NCI-H1092 treated with DMSO at 0.1 percent for 48 hours (cell line): ENCODE results near the gene AAGAB.

ENCODE experiments used
- DNase-seq: peaks from one replicate; lab custom pipeline; 2025; lab: John Stamatoyannopoulos, UW

The AAGAB gene

DNA sequence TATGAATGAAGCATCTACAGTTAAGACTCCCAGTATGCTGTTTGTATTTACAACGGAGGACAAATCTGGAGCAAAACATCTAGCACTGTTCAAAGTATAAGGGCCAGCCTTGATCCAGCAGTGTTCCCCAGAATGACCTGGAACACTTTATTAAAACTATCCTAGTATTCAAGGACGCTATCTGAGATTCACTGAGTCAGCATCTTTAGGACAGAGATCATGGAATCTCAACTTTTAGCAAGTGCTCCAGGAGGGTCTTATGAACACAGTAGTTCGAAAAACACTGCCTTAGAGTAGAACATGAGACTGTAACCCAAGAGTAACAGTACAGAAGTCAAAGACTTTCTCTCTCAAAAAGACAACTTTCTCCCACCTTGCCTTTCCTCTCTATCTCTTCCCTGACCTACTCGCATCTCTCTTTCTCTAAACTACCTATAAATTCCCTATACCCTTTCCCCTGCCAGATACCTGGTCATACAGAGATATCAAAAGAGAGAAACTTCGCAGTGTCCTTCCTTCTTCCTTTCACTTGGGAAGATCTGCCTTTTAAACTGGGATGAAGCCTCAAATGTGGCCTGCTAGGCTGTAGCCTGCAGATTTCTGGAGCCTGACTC is 43.8 kb downstream of the AAGAB start:
- no peak for DNase-seq

- DNase-seq: no peak
Measured at GRCh38 chr15:67208396-67208795, 46.1 kb downstream of the AAGAB start.

DNA sequence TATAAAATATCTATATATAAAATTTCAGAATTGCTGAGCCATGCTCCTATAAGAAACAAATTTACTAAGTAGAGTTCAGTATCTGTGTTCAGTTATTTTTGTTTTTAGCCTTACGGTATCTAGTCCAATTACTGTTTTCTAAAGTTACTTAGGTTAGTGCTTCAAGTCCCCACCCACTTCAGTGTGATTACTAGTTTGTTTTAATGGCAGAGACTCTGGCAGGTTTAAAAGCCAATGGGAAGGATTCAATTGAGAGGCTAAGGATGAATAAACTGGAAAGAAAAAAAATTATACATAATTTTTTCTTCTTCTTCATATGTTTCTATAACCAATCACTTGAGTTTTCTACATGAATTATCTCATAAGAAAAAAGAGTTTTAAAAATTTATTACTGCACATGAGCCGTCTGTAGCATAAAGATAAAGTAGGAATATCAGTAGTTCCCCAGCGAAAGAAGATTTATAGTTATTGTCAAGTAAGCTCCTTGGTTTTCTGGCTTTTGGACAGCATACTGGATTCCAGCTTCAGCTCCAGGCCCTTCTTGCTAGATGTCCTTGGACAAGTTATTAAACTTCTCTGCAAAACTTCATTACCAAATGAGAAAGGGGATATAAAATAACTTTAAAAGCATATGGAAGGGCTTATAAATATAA is 46.8 kb downstream of the AAGAB start:
- DNase-seq: no peak

DNA sequence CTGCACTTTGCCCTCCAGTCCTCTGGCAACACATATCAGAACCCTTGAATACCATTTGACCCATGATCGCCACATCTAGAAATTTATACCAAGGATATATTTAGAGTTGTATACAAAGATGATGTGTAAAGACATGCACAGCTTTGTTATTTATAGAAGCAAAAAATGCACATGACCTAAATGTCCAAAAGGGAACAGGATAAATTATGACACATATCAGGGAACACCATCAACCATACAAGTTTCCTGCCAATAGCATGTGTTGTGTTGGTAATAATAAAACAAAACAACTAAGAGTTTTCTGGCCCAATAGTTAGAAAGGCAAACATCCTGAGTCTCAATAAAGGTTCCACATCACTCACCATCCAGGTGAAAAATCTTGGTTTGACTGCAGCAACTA is 51.5 kb downstream of the AAGAB start:
- DNase-seq: no peak

DNA sequence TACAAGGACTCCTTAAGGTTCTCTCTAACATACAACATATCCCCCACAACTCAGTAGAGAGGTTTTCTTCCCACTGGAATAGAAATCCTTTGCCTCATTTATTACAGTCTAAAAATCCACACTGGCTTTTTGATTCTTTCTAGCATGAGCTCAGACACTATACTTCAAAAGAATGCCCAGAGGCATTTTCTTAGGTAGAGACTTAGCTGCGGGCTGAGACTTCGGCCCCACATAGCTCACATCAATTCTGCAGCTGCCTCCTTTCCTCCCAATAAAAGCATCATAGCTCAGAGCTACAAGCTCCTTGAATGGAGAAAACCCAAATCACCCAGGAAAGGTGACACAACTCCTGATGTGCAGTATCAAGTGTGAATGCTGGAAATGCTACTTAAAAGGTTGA is 52.4 kb downstream of the AAGAB start:
- no peak for DNase-seq

GRCh38 chr15:67201136-67201535 is 53.3 kb downstream of the AAGAB start:
- DNase-seq: no peak

DNA sequence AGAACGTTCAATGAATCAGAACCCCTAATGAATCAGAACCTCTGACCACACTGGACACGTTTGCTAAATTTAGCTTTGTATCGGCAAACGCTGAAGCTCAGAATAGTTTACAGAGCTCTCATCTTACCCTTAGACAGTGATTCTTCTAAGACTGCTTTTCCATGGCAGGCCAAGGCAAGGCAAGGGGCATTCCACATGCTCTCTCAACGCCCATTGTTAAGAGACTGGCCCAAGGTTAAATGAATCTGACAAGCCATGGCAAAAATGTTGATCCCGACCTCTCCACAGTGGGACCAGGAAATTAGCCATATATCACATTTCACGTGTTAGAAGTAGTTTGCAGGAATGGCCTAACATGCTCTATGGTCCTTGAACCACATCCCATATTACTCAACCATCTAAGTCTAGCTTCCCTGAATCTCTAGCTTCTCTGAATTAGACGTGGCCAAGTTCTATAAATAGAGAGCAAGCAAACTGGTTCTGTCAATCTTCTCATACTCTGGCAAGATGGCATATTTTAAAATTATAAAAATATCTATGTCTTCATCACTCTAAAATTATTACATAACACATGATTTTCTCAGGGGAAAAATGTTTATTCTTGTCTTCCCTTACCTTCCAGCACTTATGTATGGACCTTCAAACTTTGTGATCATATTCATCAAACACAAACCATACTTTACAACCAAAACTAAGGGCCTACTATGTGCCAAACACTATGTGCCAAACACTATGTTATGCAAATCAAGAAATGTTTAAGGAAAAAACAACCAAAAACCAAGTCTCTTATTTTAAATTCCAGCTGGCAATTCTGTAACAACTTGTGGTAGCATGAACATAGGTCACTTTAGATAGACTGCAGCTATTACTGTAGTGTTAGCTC is 54.3 kb downstream of the AAGAB start:
- no peak for DNase-seq

- no peak for DNase-seq
Measured at GRCh38 chr15:67199391-67199790, 55.1 kb downstream of the AAGAB start.

DNA sequence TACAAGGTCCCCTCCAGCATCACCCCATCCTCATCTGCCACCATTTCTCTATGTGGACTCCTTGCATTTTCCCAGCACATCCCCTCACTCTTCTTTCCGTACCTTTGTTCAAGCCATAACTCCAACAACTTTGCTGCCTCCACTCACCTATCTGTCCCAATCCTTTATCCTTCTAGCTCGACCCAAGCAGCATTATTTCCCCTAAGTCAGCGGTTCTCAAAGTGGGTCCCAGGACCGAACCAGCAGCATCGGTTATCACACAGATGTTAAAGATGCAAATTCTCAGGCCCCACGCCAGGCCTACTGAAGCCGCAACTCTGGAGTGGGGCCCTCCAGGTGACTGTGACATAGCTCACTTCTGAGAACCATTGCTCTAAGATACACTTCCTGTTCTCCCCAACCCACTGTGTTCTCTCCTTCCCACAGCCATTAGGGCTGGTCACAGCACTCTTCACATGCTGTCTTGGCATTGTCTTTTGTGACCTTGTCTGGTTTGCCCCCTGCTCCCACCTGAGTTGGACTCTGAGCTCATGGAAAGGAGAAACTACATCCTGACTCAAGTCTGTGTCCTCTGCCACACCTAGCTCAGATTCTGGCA is 56.2 kb downstream of the AAGAB start:
- no peak for DNase-seq

DNA sequence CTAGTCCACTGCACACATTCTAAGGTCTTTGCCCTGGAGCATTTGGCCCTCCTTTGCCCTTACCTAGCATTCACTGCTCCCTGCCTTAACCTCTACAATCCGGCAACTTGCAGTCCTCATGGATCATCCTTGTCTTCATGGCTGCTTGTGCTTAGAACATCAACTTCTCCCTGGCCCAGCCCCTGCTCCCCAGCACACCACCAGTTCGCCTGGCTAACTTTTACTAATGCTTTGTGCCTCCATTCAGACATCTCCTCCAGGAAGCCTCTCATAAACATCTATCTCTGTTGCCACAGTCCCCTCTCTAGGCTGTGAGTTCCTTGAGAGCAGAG is 57.1 kb downstream of the AAGAB start:
- no peak for DNase-seq

DNA sequence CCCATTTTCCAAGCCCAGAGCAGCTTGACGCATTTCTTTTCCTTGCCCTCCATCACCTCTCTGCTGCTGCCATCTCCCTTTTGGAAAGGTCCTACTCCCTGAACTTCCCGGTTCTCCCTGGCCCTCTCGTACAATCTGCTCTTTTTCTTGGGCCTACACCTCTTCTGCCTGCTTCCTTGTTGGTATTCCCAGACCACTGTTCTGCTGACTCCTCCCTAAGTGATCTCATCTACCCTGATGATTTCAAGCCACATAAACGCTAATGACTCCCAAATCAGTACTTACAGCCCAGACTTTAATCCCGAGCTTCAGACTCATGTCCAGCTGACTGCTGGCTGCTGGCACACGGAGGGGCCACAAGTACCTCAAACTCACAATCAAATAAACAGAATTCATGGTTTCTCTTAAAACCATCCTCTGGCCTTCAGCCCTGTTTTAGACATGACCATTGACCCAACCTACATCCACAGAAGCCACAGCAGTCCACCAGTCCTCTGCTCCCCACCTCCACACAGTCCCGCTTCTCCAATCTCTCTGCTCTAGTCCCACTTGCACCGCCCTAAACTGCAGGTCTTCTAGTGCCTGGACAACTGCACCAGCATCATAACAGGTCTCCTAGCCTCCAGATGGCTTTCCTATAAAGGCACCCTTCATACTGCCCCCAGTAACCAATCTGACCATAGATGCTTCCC is 57.6 kb downstream of the AAGAB start:
- no peak for DNase-seq

- DNase-seq: no peak
Measured at GRCh38 chr15:67196222-67196621, 58.2 kb downstream of the AAGAB start.

DNA sequence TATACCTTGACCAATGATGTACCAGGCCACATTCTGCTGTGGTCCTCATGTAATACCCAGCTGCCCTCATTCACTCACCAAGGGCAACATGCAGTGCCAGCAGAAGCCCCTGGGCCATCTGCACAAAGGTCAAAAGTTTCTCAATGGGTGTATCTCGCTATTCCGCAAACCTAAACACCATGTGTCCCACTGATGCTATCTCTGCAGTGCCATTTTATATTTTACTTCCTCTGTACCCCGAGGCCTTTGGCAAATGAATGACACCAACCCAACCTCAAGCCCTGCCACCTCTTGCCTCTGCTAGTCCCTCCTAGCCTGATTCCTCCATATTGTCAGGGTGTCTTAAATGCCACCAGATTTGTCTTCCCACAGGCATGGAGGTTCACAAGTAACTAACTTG is 59.2 kb downstream of the AAGAB start:
- no peak for DNase-seq

GRCh38 chr15:67194171-67195114 is 60.0 kb downstream of the AAGAB start:
- no peak for DNase-seq

DNA sequence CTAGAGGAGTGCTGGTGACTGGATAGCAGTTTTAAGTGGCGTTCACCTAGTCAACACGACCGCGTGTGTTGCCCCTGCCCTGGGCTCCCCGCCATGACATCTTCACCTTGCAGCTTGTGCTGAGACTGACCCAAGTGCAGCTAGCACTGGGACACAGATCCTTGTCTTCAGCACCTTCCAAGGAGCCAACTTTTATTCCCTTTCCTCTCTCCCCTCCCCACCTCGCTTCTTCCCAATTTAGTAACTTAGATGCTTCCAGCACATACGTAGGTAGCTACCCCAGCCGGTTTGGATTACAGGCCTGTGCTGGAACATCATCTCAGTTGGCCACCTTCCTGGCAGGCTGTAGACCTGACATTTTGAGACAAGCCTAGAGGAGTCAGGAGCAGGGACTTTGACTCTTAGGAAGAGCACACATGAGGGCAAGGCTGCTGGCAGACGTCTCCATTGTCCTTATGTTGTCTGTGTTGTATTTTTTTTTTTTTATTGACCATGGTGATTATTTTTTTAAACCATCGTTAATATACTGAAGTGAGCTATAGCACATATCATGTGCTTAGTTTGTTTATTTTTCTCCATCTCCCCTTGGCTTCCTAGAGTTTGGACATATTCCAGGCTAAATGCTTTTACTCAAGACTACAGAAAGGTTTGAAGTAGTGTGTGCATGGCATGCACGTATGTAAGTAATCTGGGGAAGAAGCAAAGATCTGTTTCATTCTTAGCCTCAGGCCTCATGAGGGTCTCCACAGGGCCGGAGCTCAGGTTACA is 61.1 kb downstream of the AAGAB start:
- DNase-seq: no peak

- no peak for DNase-seq
Measured at GRCh38 chr15:67192185-67192820, 62.2 kb downstream of the AAGAB start.

GRCh38 chr15:67190813-67191212 is 63.6 kb downstream of the AAGAB start:
- DNase-seq: no peak

DNA sequence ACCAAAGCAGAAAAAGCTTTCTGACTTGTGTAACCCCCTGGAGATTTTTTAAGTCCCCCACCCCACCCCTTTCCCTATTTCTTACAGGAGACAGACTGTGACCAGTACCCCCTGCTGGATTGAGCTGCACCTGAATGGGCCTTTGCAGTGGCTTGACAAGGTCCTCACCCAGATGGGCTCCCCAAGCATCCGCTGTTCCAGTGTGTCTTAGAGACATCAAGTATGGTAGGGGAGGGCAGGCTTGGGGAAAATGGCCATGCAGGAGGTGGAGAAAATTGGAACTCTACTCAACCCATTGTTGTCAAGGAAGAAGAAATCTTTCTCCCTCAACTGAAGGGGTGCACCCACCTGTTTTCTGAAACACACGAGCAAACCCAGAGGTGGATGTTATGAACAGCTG is 64.1 kb downstream of the AAGAB start:
- no peak for DNase-seq

DNA sequence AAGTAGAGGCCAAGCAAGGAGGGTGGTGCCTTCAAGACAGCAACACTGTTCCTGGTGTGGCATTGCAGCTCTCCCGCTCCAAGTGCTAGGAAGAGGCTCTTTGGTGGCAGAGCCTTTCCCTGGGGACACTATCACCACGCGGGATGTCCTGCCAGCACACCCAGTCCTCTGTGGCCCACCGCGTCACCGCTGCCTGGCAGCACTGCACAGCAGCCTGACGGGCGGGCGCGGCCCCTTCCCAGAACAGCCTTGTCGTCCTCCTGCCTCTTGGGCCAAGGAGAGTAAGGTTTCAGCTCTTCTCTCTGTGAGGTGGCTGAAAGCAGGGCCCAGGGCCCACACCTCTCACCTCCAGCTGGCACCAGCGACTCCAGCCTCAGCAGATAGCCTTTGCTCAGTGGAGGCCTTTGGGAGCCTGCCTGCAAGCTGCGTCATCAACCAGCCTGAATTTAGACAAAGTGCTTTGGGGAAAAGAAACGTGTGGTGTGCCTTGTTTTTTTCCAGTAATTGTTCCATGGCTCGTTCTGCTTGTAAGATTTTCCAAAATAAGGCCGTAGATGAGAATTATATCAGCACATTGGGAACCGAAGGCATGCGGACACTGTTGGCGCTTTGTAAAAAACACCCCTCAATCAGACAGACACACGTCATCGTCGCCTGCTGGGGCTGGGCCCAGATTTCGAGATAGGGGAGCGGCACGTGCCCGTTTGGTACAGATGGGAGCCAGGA is 65.0 kb downstream of the AAGAB start:
- no peak for DNase-seq
